Muscle of back (tissue), 10 donors: Measurements from ENCODE around the gene ZNF787. TPM values are rescaled to one million over a fixed set of nuclear protein-coding genes. Genes with fewer than 3 reads are reported as not detected.

Source experiments
- polyA plus RNA-seq, 10 donors: library from polyadenylated mRNA; unstranded; fragments of 120-200 nt; gene quantifications; one replicate each; pipeline ENCODE4 v1.2.1, GENCODE V29; 2013; ENCODE audit not compliant: insufficient read length in 10 of 10

Gene ZNF787
- polyA plus RNA-seq, 10 donors, result 16.0 to 27.3 (median 18.9) TPM

Other genes with a start within 250 kb of the ZNF787 start
- gene NLRP13, start 189.0 kb downstream of the ZNF787 start, polyA plus RNA-seq, result not detected
- not detected for gene NLRP8, start 173.5 kb downstream of the ZNF787 start, polyA plus RNA-seq
- under 1 TPM in 2 of 10 donors, not detected in 8; 0.13 to 0.26 TPM for gene NLRP5, start 134.5 kb downstream of the ZNF787 start, polyA plus RNA-seq
- 10 to 100 TPM; 12.1 to 19.4 (median 15.5) TPM for gene ZNF444, start 20.0 kb upstream of the ZNF787 start, polyA plus RNA-seq
- gene GALP, start 54.7 kb upstream of the ZNF787 start, polyA plus RNA-seq, result not detected
- not detected for gene ZSCAN5B, start 76.5 kb upstream of the ZNF787 start, polyA plus RNA-seq
- not detected for gene ZSCAN5C, start 81.0 kb upstream of the ZNF787 start, polyA plus RNA-seq
- 1 to 10 TPM in 7 of 10 donors, under 1 TPM in 3; 0.44 to 2.7 (median 1.3) TPM for gene EDDM13, start 151.5 kb upstream of the ZNF787 start, polyA plus RNA-seq
- 1 to 10 TPM; 5.1 to 9.2 (median 7.0) TPM for gene ZSCAN5A, start 193.5 kb upstream of the ZNF787 start, polyA plus RNA-seq